Measurements from ENCODE around the gene CLCC1.
A peak's percentile ranks its signal among the peaks of the same experiment; 100 is the strongest.

CLCC1 gene

GRCh38 chr1:108962681-108963051 is 618 bp downstream of the CLCC1 start:
- peak overlapping the region; percentile 69 to 74 for H3K4me3 ChIP-seq (replicated peaks in 1 of 2; ENCODE audit: low read depth in 2 of 2, low read length in 2 of 2)
- DNase-seq (ENCODE audit: low read depth in 2 of 2), result no peak
- TF ChIP-seq CTCF (IDR thresholded peaks at IDR 0.05; ENCODE audit: low read depth, low read length), result no peak

- TF ChIP-seq CTCF (IDR thresholded peaks at IDR 0.05; ENCODE audit: low read depth, low read length), result no peak
- H3K4me3 ChIP-seq (replicated peaks in 1 of 2; ENCODE audit: low read depth in 2 of 2, low read length in 2 of 2), result peak overlapping the region; percentile 69 to 74
- DNase-seq (ENCODE audit: low read depth in 2 of 2), result peak in 1 of 2 donors; percentile 2
These were observed 1.4 kb downstream of the CLCC1 start for GRCh38 chr1:108961752-108962486.

GRCh38 chr1:108961198-108961597 is 2.1 kb downstream of the CLCC1 start:
- DNase-seq (ENCODE audit: low read depth in 2 of 2), result no peak
- TF ChIP-seq CTCF (IDR thresholded peaks at IDR 0.05; ENCODE audit: low read depth, low read length), result no peak
- no peak overlapping the region for H3K4me3 ChIP-seq (replicated peaks in 1 of 2; ENCODE audit: low read depth in 2 of 2, low read length in 2 of 2)

GRCh38 chr1:108960719-108961118 is 2.6 kb downstream of the CLCC1 start:
- TF ChIP-seq CTCF (IDR thresholded peaks at IDR 0.05; ENCODE audit: low read depth, low read length), result no peak
- DNase-seq (ENCODE audit: low read depth in 2 of 2), result no peak

GRCh38 chr1:108957888-108958287 is 5.4 kb downstream of the CLCC1 start:
- no peak overlapping the region for H3K4me3 ChIP-seq (replicated peaks in 1 of 2; ENCODE audit: low read depth in 2 of 2, low read length in 2 of 2)
- TF ChIP-seq CTCF (IDR thresholded peaks at IDR 0.05; ENCODE audit: low read depth, low read length), result no peak
- DNase-seq (ENCODE audit: low read depth in 2 of 2), result no peak

More at GRCh38 chr1:108960719-108961118, 2.6 kb downstream of the CLCC1 start:
- H3K4me3 ChIP-seq (replicated peaks in 1 of 2; ENCODE audit: low read depth in 2 of 2, low read length in 2 of 2), result no peak overlapping the region

GRCh38 chr1:108955881-108956280 is 7.4 kb downstream of the CLCC1 start:
- no peak overlapping the region for H3K4me3 ChIP-seq (replicated peaks in 1 of 2; ENCODE audit: low read depth in 2 of 2, low read length in 2 of 2)
- no peak for TF ChIP-seq CTCF (IDR thresholded peaks at IDR 0.05; ENCODE audit: low read depth, low read length)
- DNase-seq (ENCODE audit: low read depth in 2 of 2), result no peak

GRCh38 chr1:108955111-108955510 is 8.2 kb downstream of the CLCC1 start:
- no peak overlapping the region for H3K4me3 ChIP-seq (replicated peaks in 1 of 2; ENCODE audit: low read depth in 2 of 2, low read length in 2 of 2)
- no peak for DNase-seq (ENCODE audit: low read depth in 2 of 2)
- TF ChIP-seq CTCF (IDR thresholded peaks at IDR 0.05; ENCODE audit: low read depth, low read length), result no peak
